Fibroblast of the aortic adventitia (primary cell): ENCODE data around the gene FRYL. TPM values are rescaled to one million over a fixed set of nuclear protein-coding genes. Genes with fewer than 3 reads are reported as not detected.

Experiments
- DNase-seq: peaks from one replicate; pipeline ENCODE4 v3.0.0-alpha.2; 2010; ENCODE audit warnings: low read depth
- H3K4me3 ChIP-seq: 2 replicates; pipeline ENCODE4 v1.5.1; 2011; ENCODE audit warnings: low read depth, mild to moderate bottlenecking, control low read depth, low read length, moderate library complexity
- CTCF ChIP-seq: IDR thresholded peaks from 2 replicates; pipeline ENCODE4 v1.5.1; 2011; ENCODE audit warnings: mild to moderate bottlenecking, low read length, control low read depth, inconsistent platforms; ENCODE audit not compliant: insufficient read depth
- total RNA-seq: library from RNA; depleted of rRNA; stranded (reverse); fragments of >200 nt; gene quantifications from 2 replicates; pipeline ENCODE4 v1.2.3, GENCODE V29; 2012; ENCODE audit warnings: low replicate concordance

Gene FRYL
- total RNA-seq, 1 donor = 60.3 TPM

- no peak for TF ChIP-seq CTCF
- peak within 1 kb of the TSS; percentile 17 for H3K4me3 ChIP-seq
- no peak for DNase-seq
Measured at GRCh38 chr4:48490012-48490679, 289.9 kb downstream of the FRYL start, which contains the start of gene ZAR1. ZAR1 (plus strand) TSS chr4:48490252; CDS start chr4:48490292, 40 bp downstream.

GRCh38 chr4:48489683-48490011 lies 290.4 kb downstream of the FRYL start:
- DNase-seq = no peak
- no peak overlapping the region for H3K4me3 ChIP-seq
- TF ChIP-seq CTCF = no peak

- TF ChIP-seq CTCF = no peak
- DNase-seq = no peak
- no peak overlapping the region for H3K4me3 ChIP-seq
Measured at GRCh38 chr4:48484494-48485168, 295.4 kb downstream of the FRYL start.

- H3K4me3 ChIP-seq = no peak overlapping the region
- DNase-seq = no peak
- no peak for TF ChIP-seq CTCF
Measured at GRCh38 chr4:48483777-48484493, 296.1 kb downstream of the FRYL start.

- no peak within 1 kb of the TSS for H3K4me3 ChIP-seq
- TF ChIP-seq CTCF = no peak
- no peak for DNase-seq
Measured at GRCh38 chr4:48483006-48483776, 296.9 kb downstream of the FRYL start, which contains the start of gene SLC10A4. SLC10A4 (plus strand) TSS chr4:48483343; CDS start chr4:48483562, 219 bp downstream.

GRCh38 chr4:48481581-48481980 lies 298.5 kb downstream of the FRYL start:
- DNase-seq = no peak
- H3K4me3 ChIP-seq = no peak overlapping the region
- no peak for TF ChIP-seq CTCF
